GM21390 (cell line): ENCODE results near the gene DNAJB4.

ENCODE experiments used
- ATAC-seq: cut with Tn5 transposase; IDR thresholded peaks from one replicate; pipeline ENCODE4 v1.9.1; 2021; ENCODE audit not compliant: unreplicated experiment

DNAJB4 gene

GRCh38 chr1:78036450-78036849 lies 31.7 kb downstream of the DNAJB4 start:
- no peak for ATAC-seq

GRCh38 chr1:78038071-78038470 lies 33.3 kb downstream of the DNAJB4 start:
- no peak for ATAC-seq

- ATAC-seq, result no peak
These were observed 33.8 kb downstream of the DNAJB4 start for GRCh38 chr1:78038491-78038939.

GRCh38 chr1:78040484-78041089 lies 35.8 kb downstream of the DNAJB4 start:
- no peak for ATAC-seq

GRCh38 chr1:78043436-78043835 lies 38.7 kb downstream of the DNAJB4 start:
- no peak for ATAC-seq

GRCh38 chr1:78044796-78045562 lies 40.2 kb downstream of the DNAJB4 start:
- ATAC-seq, result no peak

GRCh38 chr1:78045563-78045925 lies 40.8 kb downstream of the DNAJB4 start:
- peak; percentile 9 for ATAC-seq

- ATAC-seq, result peak; percentile 54
These were observed 41.4 kb downstream of the DNAJB4 start, which contains the start of gene GIPC2 for GRCh38 chr1:78045926-78046778. Gene GIPC2 (plus strand): TSS chr1:78045966. CDS start chr1:78046095, 129 bp downstream.

- ATAC-seq, result no peak
These were observed 42.4 kb downstream of the DNAJB4 start for GRCh38 chr1:78047106-78047505.

- no peak for ATAC-seq
These were observed 42.9 kb downstream of the DNAJB4 start for GRCh38 chr1:78047631-78048030.

GRCh38 chr1:78048446-78048845 lies 43.7 kb downstream of the DNAJB4 start:
- no peak for ATAC-seq

GRCh38 chr1:78049396-78049795 lies 44.7 kb downstream of the DNAJB4 start:
- ATAC-seq, result no peak

GRCh38 chr1:78051005-78051404 lies 46.3 kb downstream of the DNAJB4 start:
- ATAC-seq, result no peak

GRCh38 chr1:78052685-78053405 lies 48.1 kb downstream of the DNAJB4 start:
- ATAC-seq, result no peak

- no peak for ATAC-seq
These were observed 48.8 kb downstream of the DNAJB4 start for GRCh38 chr1:78053498-78053897.

- no peak for ATAC-seq
These were observed 49.8 kb downstream of the DNAJB4 start for GRCh38 chr1:78054559-78054958.

GRCh38 chr1:78054972-78055371 lies 50.2 kb downstream of the DNAJB4 start:
- ATAC-seq, result no peak

- ATAC-seq, result no peak
These were observed 50.9 kb downstream of the DNAJB4 start for GRCh38 chr1:78055565-78056132.

GRCh38 chr1:78058670-78059069 lies 53.9 kb downstream of the DNAJB4 start:
- no peak for ATAC-seq

GRCh38 chr1:78060857-78061563 lies 56.3 kb downstream of the DNAJB4 start:
- ATAC-seq, result peak; percentile 91
